GM12891 (cell line): Measurements from ENCODE around the gene IFIT3.

Experiments
- POLR2A ChIP-seq: IDR thresholded peaks from 2 replicates; pipeline ENCODE4 v1.6.1; 2011; ENCODE audit warnings: low read depth, low read length, control low read depth
- POLR2AphosphoS5 ChIP-seq: IDR thresholded peaks from 2 replicates; pipeline ENCODE4 v1.6.1; 2011; ENCODE audit warnings: low read depth, low read length, control low read depth
- POU2F2 ChIP-seq: IDR thresholded peaks from 2 replicates; pipeline ENCODE4 v1.6.1; 2011; ENCODE audit warnings: low read depth, mild to moderate bottlenecking, control low read depth, low read length, moderate library complexity
- TAF1 ChIP-seq: IDR thresholded peaks from 2 replicates; pipeline ENCODE4 v1.6.1; 2011; ENCODE audit warnings: low read depth, low read length, control low read depth

- TF ChIP-seq POLR2A (no peak), POLR2AphosphoS5 (no peak), TAF1 (no peak), POU2F2 (no peak)
Measured at GRCh38 chr10:89301232-89301631, 26.6 kb upstream of the IFIT3 start.
